HG03095 (cell line): ENCODE data around the gene AMZ2.
"Not testable (repeated sequence)": the region's sequence is repeated elsewhere in the genome, so short reads cannot be mapped to it uniquely, and the experiment has no call there.

Experiments used
- ATAC-seq: cut with Tn5 transposase; IDR thresholded peaks from one replicate; pipeline ENCODE4 v1.9.1; 2021; ENCODE audit warnings: moderate library complexity; ENCODE audit not compliant: unreplicated experiment

Gene AMZ2

GRCh38 chr17:68219429-68219828 is 28.4 kb upstream of the AMZ2 start:
- not testable (repeated sequence) for ATAC-seq

GRCh38 chr17:68220186-68220585 is 27.7 kb upstream of the AMZ2 start:
- not testable (repeated sequence) for ATAC-seq

- ATAC-seq = not testable (repeated sequence)
These were observed 27.1 kb upstream of the AMZ2 start for GRCh38 chr17:68220786-68221185.

- no peak for ATAC-seq
These were observed 26.1 kb upstream of the AMZ2 start for GRCh38 chr17:68221786-68222185.

- no peak for ATAC-seq
These were observed 25.2 kb upstream of the AMZ2 start for GRCh38 chr17:68222606-68223005.

- ATAC-seq = not testable (repeated sequence)
These were observed 22.8 kb upstream of the AMZ2 start for GRCh38 chr17:68225055-68225454.

GRCh38 chr17:68228039-68228680 is 19.7 kb upstream of the AMZ2 start:
- ATAC-seq = not testable (repeated sequence)

GRCh38 chr17:68228817-68229570 is 18.8 kb upstream of the AMZ2 start:
- ATAC-seq = no peak

GRCh38 chr17:68229619-68230018 is 18.2 kb upstream of the AMZ2 start:
- ATAC-seq = no peak

GRCh38 chr17:68231131-68231530 is 16.7 kb upstream of the AMZ2 start:
- not testable (repeated sequence) for ATAC-seq

GRCh38 chr17:68231541-68231940 is 16.3 kb upstream of the AMZ2 start:
- ATAC-seq = no peak

- ATAC-seq = not testable (repeated sequence)
These were observed 15.1 kb upstream of the AMZ2 start for GRCh38 chr17:68232741-68233140.

- peak; percentile 26 for ATAC-seq
These were observed 13.0 kb upstream of the AMZ2 start for GRCh38 chr17:68234726-68235335.

GRCh38 chr17:68235336-68235791 is 12.5 kb upstream of the AMZ2 start:
- not testable (repeated sequence) for ATAC-seq

GRCh38 chr17:68237369-68238163 is 10.3 kb upstream of the AMZ2 start:
- peak; percentile 69 for ATAC-seq

- peak; percentile 1 for ATAC-seq
These were observed 9.5 kb upstream of the AMZ2 start for GRCh38 chr17:68238164-68238870.

GRCh38 chr17:68238871-68239253 is 9.0 kb upstream of the AMZ2 start:
- peak; percentile 26 for ATAC-seq

- ATAC-seq = no peak
These were observed 8.0 kb upstream of the AMZ2 start for GRCh38 chr17:68239632-68240366.

- ATAC-seq = no peak
These were observed 1.4 kb upstream of the AMZ2 start for GRCh38 chr17:68246271-68247028.
